ENCODE measurements around the gene MACF1. TPM values are rescaled to one million over a fixed set of nuclear protein-coding genes. Genes with fewer than 3 reads are reported as not detected.

MACF1 gene
- total and polyA plus RNA-seq, 9 donors = 93.6 to 331 (median 247) TPM

DNA sequence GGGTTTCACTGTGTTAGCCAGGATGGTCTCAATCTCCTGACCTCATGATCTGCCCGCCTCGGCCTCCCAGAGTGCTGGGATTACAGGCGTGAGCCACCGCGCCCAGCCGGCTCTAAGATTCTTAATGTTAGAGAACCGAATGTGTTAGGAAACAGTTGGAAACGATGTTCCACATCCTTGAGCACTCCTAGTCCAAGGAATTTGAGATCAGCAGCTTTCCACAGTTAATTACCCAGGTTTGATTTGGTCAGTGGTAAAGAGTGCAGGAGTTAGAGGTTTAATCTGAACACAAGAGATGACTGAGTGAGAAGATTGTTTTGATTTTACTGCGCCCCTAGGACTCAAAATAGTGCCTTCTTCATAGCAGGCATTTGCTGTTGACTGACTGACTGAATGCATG is 211.1 kb downstream of the MACF1 start:
- intact Hi-C loops (cut with DNase I) = loop anchor here in 1 of 4 donors (10.0 kb wide), 1 partner anchor 311 kb away; no protein-coding TSS in a partner anchor
- Histone ChIP-seq H3K4me3 (no peak overlapping the region), H3K27me3 (no peaks in the 10 kb centered on the region), H3K9me3 (no peaks in the 10 kb centered on the region), H3K27ac (no peak overlapping the region), H3K4me1 (ENCODE audit: insufficient read depth) (peaks cover 21% of the 10 kb centered on the region), H3K36me3 (no peaks in the 10 kb centered on the region)
- TF ChIP-seq EP300 (IDR thresholded peaks at IDR 0.05) (no peak), POLR2A (IDR thresholded peaks at IDR 0.05) (no peak)
- TF ChIP-seq, protein P1, sequence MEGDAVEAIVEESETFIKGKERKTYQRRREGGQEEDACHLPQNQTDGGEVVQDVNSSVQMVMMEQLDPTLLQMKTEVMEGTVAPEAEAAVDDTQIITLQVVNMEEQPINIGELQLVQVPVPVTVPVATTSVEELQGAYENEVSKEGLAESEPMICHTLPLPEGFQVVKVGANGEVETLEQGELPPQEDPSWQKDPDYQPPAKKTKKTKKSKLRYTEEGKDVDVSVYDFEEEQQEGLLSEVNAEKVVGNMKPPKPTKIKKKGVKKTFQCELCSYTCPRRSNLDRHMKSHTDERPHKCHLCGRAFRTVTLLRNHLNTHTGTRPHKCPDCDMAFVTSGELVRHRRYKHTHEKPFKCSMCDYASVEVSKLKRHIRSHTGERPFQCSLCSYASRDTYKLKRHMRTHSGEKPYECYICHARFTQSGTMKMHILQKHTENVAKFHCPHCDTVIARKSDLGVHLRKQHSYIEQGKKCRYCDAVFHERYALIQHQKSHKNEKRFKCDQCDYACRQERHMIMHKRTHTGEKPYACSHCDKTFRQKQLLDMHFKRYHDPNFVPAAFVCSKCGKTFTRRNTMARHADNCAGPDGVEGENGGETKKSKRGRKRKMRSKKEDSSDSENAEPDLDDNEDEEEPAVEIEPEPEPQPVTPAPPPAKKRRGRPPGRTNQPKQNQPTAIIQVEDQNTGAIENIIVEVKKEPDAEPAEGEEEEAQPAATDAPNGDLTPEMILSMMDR (IDR thresholded peaks at IDR 0.05) = no peak
- WGBS, 3 donors = 81 to 85% (median 83%) methylated on average over 9 of the region's 9 CpGs
- no peak for DNase-seq

DNA sequence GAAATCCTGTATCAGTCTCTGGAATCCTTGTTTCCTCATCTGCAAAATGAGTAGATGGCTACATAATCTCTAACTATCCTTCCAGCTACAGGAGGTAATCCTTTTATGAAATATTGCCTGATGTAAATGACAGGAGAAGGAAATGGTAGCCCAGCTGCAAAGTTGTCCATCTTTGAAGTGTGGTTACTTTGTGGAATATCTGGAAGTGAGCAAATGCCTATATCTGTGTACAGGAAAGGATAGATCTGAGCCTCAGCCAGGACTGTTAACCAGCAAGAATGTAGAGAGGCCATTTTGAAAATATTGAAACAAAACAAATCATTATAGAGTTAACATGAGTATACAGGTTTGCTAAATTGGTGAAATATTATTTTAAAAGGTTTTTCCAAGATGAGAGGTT is 212.1 kb downstream of the MACF1 start:
- H3K27me3 ChIP-seq = no peaks in the 10 kb centered on the region
- H3K27ac ChIP-seq = no peak overlapping the region
- TF ChIP-seq EP300 (IDR thresholded peaks at IDR 0.05) = no peak
- no peak for TF ChIP-seq POLR2A (IDR thresholded peaks at IDR 0.05)
- TF ChIP-seq, protein P1 (IDR thresholded peaks at IDR 0.05) = no peak
- intact Hi-C loops (cut with DNase I) = loop anchor here in 1 of 4 donors (10.0 kb wide), 1 partner anchor 312 kb away; no protein-coding TSS in a partner anchor
- no peaks in the 10 kb centered on the region for H3K36me3 ChIP-seq
- peaks cover 12% of the 10 kb centered on the region for H3K4me1 ChIP-seq (ENCODE audit: insufficient read depth)
- no peaks in the 10 kb centered on the region for H3K9me3 ChIP-seq
- H3K4me3 ChIP-seq = no peak overlapping the region
- no peak for DNase-seq

DNA sequence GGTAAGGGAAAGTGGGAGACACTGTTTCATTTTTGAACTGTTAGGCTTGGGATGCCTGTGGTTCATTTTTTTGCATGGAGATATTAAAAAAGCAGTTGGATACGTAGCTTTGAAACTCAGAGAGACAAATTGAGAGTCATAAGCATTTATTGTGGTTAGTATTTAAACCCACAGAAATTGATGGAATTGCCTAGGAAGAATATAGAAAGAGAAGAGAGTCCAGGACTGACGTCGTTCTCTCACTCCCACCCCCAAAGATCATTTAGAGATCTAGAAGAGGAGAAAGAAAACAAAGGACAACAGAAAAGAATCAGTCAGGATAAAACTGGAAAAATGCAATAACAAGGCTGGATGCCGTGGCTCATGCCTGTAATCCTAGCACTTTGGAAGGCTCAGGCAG is 213.7 kb downstream of the MACF1 start:
- Histone ChIP-seq H3K9me3 (no peaks in the 10 kb centered on the region), H3K27me3 (no peaks in the 10 kb centered on the region), H3K4me1 (ENCODE audit: insufficient read depth) (peaks cover 6% of the 10 kb centered on the region), H3K27ac (no peak overlapping the region), H3K4me3 (no peak overlapping the region), H3K36me3 (no peaks in the 10 kb centered on the region)
- 44 to 62% (median 60%) methylated on average over 4 of the region's 4 CpGs for WGBS, 3 donors
- DNase-seq = no peak
- intact Hi-C loops (cut with DNase I) = loop anchor here in 1 of 4 donors (10.0 kb wide), 1 partner anchor 313 kb away; no protein-coding TSS in a partner anchor
- TF ChIP-seq POLR2A (IDR thresholded peaks at IDR 0.05) = no peak

DNA sequence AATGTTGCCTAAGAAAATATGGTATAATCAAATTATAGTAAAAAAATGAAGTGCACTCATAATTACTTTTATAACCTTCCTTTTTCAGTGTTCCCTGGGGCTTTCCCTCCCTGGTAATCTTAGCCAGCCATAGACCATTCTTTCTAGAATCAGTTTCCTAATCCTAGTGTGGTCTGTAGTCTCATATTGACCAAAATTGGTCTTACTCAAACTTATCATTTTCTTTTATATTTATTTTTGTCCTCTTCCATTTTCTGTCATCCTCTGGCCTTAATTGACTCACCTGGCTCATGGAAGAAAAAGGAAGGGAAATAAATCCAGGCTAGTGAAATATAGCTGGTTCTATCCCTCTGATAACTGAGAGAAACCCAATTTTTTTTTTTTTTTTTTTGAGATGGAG is 216.0 kb downstream of the MACF1 start:
- Histone ChIP-seq H3K27ac (no peak overlapping the region), H3K4me3 (no peak overlapping the region), H3K4me1 (ENCODE audit: insufficient read depth) (peaks cover 2% of the 10 kb centered on the region), H3K27me3 (no peaks in the 10 kb centered on the region), H3K9me3 (no peaks in the 10 kb centered on the region), H3K36me3 (no peaks in the 10 kb centered on the region)
- intact Hi-C loops (cut with DNase I) = no loop called here
- no peak for TF ChIP-seq EP300 (IDR thresholded peaks at IDR 0.05)
- TF ChIP-seq, protein P1 (IDR thresholded peaks at IDR 0.05) = no peak
- no peak for TF ChIP-seq POLR2A (IDR thresholded peaks at IDR 0.05)
- DNase-seq = no peak

DNA sequence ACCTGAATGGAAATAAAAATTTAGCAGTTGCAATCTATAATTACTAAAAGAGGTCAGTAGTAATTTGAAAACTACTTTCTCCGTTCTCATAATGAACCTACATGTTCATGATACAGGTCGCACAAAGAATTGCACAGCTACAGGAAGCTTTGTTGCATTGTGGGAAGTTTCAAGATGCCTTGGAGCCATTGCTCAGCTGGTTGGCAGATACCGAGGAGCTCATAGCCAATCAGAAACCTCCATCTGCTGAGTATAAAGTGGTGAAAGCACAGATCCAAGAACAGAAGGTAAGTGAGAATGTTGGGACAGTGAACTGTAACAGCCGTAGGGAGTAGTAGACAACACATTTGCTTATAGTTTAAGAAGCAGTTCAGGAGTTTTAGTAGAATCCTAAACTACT is 218.1 kb downstream of the MACF1 start:
- WGBS, 3 donors = 92 to 95% (median 93%) methylated on average over 4 of the region's 4 CpGs
- H3K4me1 ChIP-seq (ENCODE audit: insufficient read depth) = peaks cover 2% of the 10 kb centered on the region
- no peak overlapping the region for H3K4me3 ChIP-seq
- intact Hi-C loops (cut with DNase I) = no loop called here
- TF ChIP-seq EP300 (IDR thresholded peaks at IDR 0.05) (no peak), POLR2A (IDR thresholded peaks at IDR 0.05) (no peak)
- H3K27me3 ChIP-seq = no peaks in the 10 kb centered on the region
- no peak for DNase-seq
- H3K9me3 ChIP-seq = no peaks in the 10 kb centered on the region
- no peak overlapping the region for H3K27ac ChIP-seq
- H3K36me3 ChIP-seq = no peaks in the 10 kb centered on the region
